Measurements from ENCODE around the gene DGKZ.

DNA sequence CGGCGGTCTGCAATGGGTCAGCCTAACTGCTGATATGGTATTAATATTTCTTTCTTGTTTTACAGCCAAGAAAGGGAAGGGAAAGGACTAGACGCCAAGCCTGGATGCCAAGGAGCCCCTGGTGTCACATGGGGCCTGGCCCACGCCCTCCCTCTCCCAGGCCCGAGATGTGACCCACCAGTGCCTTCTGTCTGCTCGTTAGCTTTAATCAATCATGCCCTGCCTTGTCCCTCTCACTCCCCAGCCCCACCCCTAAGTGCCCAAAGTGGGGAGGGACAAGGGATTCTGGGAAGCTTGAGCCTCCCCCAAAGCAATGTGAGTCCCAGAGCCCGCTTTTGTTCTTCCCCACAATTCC is 36.1 kb downstream of the DGKZ start:
- TF ChIP-seq CTCF (IDR thresholded peaks at IDR 0.05) (no peak), POLR2A (IDR thresholded peaks at IDR 0.05) (no peak), POLR2AphosphoS5 (IDR thresholded peaks at IDR 0.05) (no peak)
